ENCODE measurements around the gene GNGT1.
A peak's percentile ranks its signal among the peaks of the same experiment; 100 is the strongest.

GNGT1 gene

DNA sequence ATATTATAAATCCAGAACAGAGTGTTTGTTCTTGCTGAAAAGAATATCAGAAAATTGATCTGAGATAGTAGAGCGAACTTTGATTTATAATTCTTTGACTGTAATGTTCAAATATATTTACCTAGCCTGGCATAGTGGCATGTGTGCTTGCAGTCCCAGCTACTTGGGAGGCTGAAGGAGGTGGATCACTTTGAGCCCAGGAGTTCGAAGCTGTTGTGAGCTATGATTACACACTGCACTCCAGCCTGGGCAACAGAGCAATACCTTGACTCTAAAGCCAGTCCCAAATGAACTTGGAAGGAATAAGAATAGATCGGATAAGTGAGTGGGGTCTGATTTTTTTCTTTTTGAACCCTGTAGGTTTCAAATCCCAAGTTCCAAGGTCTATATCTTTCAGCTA is 38.7 kb downstream of the GNGT1 start:
- no peak overlapping the region for H3K27ac Mint-ChIP-seq
- H3K4me1 Mint-ChIP-seq = no peaks in the 10 kb centered on the region
- peaks cover 18% of the 10 kb centered on the region for H3K27me3 Mint-ChIP-seq
- no peaks in the 10 kb centered on the region for H3K9me3 Mint-ChIP-seq
- ATAC-seq = no peak
- DNase-seq = no peak
- no peak overlapping the region for H3K4me3 Mint-ChIP-seq

- Mint-ChIP-seq H3K4me3 (no peak overlapping the region), H3K27ac (no peak overlapping the region), H3K9me3 (no peaks in the 10 kb centered on the region), H3K4me1 (no peaks in the 10 kb centered on the region), H3K27me3 (peaks cover 16% of the 10 kb centered on the region)
- no peak for DNase-seq
- ATAC-seq = no peak
Observed at GRCh38 chr7:93945756-93946535, 39.6 kb downstream of the GNGT1 start.

DNA sequence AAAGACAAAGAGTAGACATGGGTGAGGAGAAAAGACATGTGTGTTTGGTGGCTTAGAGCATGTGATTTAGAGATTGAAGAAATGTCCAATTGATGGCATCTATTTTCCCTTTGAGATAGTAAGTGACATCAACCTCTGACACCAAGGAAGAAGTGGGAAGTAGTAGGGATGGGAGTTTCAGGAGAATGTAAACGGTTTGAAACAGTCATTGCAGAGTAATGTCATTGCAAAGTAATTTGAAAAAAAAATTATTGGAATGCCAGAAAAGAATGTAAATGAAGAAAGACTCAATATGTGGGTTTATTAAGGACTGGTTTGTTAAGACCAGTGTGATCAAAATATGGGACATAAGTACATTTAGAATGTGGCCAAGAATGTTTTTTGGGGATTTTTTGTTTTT is 41.7 kb downstream of the GNGT1 start:
- DNase-seq = no peak
- no peak for ATAC-seq
- H3K27ac Mint-ChIP-seq = no peak overlapping the region

DNA sequence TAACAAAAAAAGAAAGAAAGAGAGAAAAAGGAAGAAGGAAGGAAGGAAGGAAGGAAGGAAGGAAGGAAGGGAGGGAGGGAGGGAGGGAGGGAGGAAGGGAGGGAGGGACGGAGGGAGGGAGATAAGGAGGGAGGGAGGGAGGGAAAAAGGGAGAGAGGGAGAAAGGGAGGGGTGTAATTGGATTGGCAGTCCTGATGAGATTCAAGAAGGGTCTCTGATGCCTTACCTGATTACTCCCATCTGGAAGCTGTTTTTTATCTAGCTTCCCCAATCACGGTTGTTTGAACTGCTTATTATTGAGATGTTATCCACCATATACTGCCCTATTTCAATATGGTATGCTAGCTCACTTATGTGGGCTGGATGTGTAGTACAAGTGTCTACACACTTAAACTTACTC is 42.5 kb downstream of the GNGT1 start:
- no peak for DNase-seq
- ATAC-seq = no peak
- no peak overlapping the region for H3K27ac Mint-ChIP-seq
- H3K4me1 Mint-ChIP-seq = no peaks in the 10 kb centered on the region
- H3K9me3 Mint-ChIP-seq = no peaks in the 10 kb centered on the region
- peaks cover 5% of the 10 kb centered on the region for H3K27me3 Mint-ChIP-seq
- H3K4me3 Mint-ChIP-seq = no peak overlapping the region

More for the DNA sequence above, 41.7 kb downstream of the GNGT1 start:
- H3K9me3 Mint-ChIP-seq = no peaks in the 10 kb centered on the region
- peaks cover 13% of the 10 kb centered on the region for H3K27me3 Mint-ChIP-seq
- H3K4me1 Mint-ChIP-seq = no peaks in the 10 kb centered on the region
- H3K4me3 Mint-ChIP-seq = no peak overlapping the region

DNA sequence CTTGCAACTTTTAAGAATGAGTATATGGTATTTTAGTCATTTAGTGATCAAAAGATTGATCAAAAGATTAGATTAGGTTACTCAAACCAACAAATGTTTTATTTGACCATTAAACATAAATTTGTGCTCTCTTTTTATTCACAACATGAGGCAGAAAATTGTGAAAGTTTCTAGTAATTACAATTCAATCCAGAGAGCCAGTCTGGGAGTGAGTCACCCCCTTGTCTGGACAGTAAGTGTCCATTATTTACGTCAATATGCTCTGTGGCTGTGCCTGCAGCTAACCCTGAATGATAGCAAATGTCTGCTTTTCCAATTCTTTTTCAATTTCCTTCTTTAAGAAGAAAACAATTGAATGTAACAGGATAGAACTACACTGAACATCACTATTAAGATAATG is 43.1 kb downstream of the GNGT1 start:
- Mint-ChIP-seq H3K4me3 (no peak overlapping the region), H3K4me1 (no peaks in the 10 kb centered on the region), H3K27me3 (no peaks in the 10 kb centered on the region), H3K27ac (no peak overlapping the region), H3K9me3 (no peaks in the 10 kb centered on the region)
- ATAC-seq (no peak), DNase-seq (no peak)

DNA sequence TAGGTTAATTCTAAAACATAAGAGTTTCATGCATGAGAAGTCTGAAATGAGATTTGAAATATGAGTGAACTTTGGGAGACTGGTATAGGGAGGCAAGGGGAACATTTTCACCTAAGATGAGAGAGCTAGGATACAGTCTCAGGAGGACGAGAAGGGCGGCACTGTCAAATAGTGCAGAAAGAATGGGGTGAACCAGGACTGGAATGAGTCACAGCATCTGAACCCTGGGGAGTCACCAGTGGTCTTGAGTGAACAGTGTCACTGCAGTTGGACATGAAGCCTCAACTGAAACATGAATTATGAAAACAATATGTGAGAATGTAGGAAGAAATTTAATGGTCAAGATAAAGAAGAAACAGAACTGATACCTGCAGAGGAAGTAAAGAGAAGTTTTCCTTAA is 48.9 kb downstream of the GNGT1 start:
- DNase-seq (no peak), ATAC-seq (no peak)
- Mint-ChIP-seq H3K4me3 (no peak overlapping the region), H3K9me3 (no peaks in the 10 kb centered on the region), H3K27me3 (no peaks in the 10 kb centered on the region), H3K4me1 (no peaks in the 10 kb centered on the region), H3K27ac (peak overlapping the region in 1 of 2 donors; percentile 35)

DNA sequence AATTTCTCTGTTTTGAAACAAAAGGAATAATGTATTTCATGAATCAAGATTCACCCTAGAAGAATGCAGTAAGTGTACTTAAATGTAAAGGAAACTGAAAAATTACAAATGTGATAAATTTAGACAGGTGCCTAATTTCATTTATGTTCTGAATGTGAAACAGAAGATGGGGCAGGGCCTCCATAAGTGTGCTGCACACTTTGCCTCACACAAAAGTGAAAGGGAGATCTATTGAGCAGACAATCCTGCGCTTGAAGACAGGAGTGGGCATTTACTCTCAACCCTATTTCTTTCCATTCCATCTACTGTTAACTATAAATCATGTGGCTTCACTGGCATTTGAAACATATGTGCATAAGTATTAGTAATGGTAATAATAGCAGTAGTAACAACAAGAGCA is 51.4 kb downstream of the GNGT1 start:
- Mint-ChIP-seq H3K9me3 (no peaks in the 10 kb centered on the region), H3K27ac (no peak overlapping the region), H3K4me3 (no peak overlapping the region), H3K4me1 (no peaks in the 10 kb centered on the region), H3K27me3 (no peaks in the 10 kb centered on the region)
- ATAC-seq (no peak), DNase-seq (no peak)

- Mint-ChIP-seq H3K4me3 (no peak overlapping the region), H3K27ac (no peak overlapping the region), H3K9me3 (no peaks in the 10 kb centered on the region), H3K27me3 (no peaks in the 10 kb centered on the region), H3K4me1 (no peaks in the 10 kb centered on the region)
- no peak for ATAC-seq
- no peak for DNase-seq
Observed at GRCh38 chr7:93958216-93958615, 51.8 kb downstream of the GNGT1 start.

- ATAC-seq = no peak
- H3K9me3 Mint-ChIP-seq = no peaks in the 10 kb centered on the region
- no peak overlapping the region for H3K27ac Mint-ChIP-seq
- DNase-seq = no peak
- H3K4me1 Mint-ChIP-seq = no peaks in the 10 kb centered on the region
- H3K4me3 Mint-ChIP-seq = no peak overlapping the region
- H3K27me3 Mint-ChIP-seq = no peaks in the 10 kb centered on the region
Observed at GRCh38 chr7:93958651-93959050, 52.3 kb downstream of the GNGT1 start.

Measured in stimulated activated naive CD8-positive, alpha-beta T cell treated with anti-CD3 and anti-CD28 coated beads, Interleukin-15, amount 100 ng/mL, for 72 hours (primary cell).